ENCODE results near the gene TERT. TPM values are rescaled to one million over a fixed set of nuclear protein-coding genes. Genes with fewer than 3 reads are reported as not detected.

Gene TERT
- total RNA-seq, 2 experiments from 2014 or later, result 0.55 to 0.84 TPM

DNA sequence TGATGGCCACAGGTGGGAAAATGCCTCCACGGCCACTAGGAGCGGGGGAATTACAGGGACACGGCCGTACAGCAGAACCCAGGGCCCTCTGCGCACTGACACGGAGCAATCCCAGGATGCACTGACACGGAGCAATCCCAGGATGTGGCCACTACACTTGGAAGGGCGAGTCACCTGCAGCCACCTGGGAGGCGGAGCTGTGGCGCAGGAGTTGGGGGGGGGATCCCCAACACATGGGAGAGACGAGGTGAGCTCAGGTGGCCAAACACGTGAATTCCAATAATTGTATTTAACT lies 43.3 kb upstream of the TERT start:
- Mint-ChIP-seq H3K4me3 (no peak overlapping the region), H3K36me3 (ENCODE audit: low read depth) (peaks cover 78% of the 10 kb centered on the region), H3K27me3 (no peaks in the 10 kb centered on the region), H3K9me3 (no peaks in the 10 kb centered on the region), H3K4me1 (ENCODE audit: low read depth) (peaks cover 37% of the 10 kb centered on the region), H3K27ac (no peak overlapping the region)
- TF ChIP-seq, protein P1, sequence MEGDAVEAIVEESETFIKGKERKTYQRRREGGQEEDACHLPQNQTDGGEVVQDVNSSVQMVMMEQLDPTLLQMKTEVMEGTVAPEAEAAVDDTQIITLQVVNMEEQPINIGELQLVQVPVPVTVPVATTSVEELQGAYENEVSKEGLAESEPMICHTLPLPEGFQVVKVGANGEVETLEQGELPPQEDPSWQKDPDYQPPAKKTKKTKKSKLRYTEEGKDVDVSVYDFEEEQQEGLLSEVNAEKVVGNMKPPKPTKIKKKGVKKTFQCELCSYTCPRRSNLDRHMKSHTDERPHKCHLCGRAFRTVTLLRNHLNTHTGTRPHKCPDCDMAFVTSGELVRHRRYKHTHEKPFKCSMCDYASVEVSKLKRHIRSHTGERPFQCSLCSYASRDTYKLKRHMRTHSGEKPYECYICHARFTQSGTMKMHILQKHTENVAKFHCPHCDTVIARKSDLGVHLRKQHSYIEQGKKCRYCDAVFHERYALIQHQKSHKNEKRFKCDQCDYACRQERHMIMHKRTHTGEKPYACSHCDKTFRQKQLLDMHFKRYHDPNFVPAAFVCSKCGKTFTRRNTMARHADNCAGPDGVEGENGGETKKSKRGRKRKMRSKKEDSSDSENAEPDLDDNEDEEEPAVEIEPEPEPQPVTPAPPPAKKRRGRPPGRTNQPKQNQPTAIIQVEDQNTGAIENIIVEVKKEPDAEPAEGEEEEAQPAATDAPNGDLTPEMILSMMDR (IDR thresholded peaks at IDR 0.05), result no peak
- DNase-seq, result no peak
- Histone ChIP-seq H3K27ac (ENCODE audit: low read depth in 1 of 2, low read length in 2 of 2) (no peak overlapping the region), H3K4me1 (ENCODE audit: insufficient read depth, low read length) (peaks cover 27% of the 10 kb centered on the region), H3K27me3 (ENCODE audit: control insufficient read depth in 1 of 2, insufficient read depth in 2 of 2, low read length in 2 of 2) (no peaks in the 10 kb centered on the region), H3K9me3 (ENCODE audit: control insufficient read depth in 1 of 2, insufficient read depth in 1 of 2, low read length in 2 of 2) (no peaks in the 10 kb centered on the region), H3K4me3 (ENCODE audit: low read length) (no peak overlapping the region), H3K36me3 (ENCODE audit: insufficient read depth, low read length) (peaks cover 91% of the 10 kb centered on the region)
- intact Hi-C loops (cut with DNase I, micrococcal nuclease), result no loop called here
- ChIA-PET CTCF (no interaction called here), POLR2A (no interaction called here)
- no peak for ATAC-seq (ENCODE audit: poor library complexity)

DNA sequence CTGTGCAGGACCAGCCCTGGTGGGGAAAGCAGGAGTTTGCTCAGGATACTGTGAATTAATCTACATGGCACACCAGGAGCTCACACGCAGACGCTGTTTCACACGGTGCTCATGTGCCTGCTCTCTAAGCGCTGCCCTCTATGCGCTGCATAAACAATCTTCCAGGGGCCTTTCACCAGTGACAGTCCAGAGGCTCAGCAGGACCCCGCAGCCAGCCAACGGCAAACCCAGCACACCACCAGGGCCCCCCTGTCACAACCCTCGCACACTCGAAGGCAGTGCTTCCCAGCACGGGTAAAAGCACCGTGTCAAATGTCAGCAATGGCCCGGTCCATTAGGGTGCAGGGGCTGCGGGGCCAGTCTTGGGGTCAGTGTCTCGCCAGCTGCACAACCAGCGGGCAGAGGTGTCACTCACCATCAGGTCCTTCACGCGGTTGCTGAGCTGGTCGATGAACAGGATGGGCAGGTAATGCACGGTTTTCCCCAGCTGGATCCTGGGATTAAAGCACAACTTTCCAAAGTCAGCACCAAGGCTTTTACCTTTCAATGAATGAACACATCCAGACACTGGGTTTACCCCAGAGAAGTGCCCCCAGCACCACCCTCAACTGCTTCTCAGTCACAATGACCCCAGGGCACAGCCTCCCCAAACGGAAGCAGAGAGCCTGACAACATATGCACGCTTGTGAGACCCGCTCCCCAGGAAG lies 42.8 kb upstream of the TERT start:
- H3K27ac Mint-ChIP-seq, result no peak overlapping the region
- H3K27ac ChIP-seq (ENCODE audit: low read depth in 1 of 2, low read length in 2 of 2), result no peak overlapping the region
- H3K36me3 Mint-ChIP-seq (ENCODE audit: low read depth), result peaks cover 79% of the 10 kb centered on the region
- no peaks in the 10 kb centered on the region for H3K27me3 Mint-ChIP-seq
- ChIA-PET CTCF (no interaction called here), POLR2A (interaction anchor here (1.3 to 3.2 kb wide), 2 partner anchors 21 to 48 kb away, joined by 4 to 22 read pairs; no protein-coding TSS in a partner anchor)
- intact Hi-C loops (cut with DNase I, micrococcal nuclease), result no loop called here
- peaks cover 92% of the 10 kb centered on the region for H3K36me3 ChIP-seq (ENCODE audit: insufficient read depth, low read length)
- peaks cover 23% of the 10 kb centered on the region for H3K4me1 ChIP-seq (ENCODE audit: insufficient read depth, low read length)
- ATAC-seq (ENCODE audit: poor library complexity) (no peak), DNase-seq (no peak)
- no peak overlapping the region for H3K4me3 ChIP-seq (ENCODE audit: low read length)
- no peaks in the 10 kb centered on the region for H3K9me3 ChIP-seq (ENCODE audit: control insufficient read depth in 1 of 2, insufficient read depth in 1 of 2, low read length in 2 of 2)
- H3K27me3 ChIP-seq (ENCODE audit: control insufficient read depth in 1 of 2, insufficient read depth in 2 of 2, low read length in 2 of 2), result no peaks in the 10 kb centered on the region
- no peak overlapping the region for H3K4me3 Mint-ChIP-seq
- H3K4me1 Mint-ChIP-seq (ENCODE audit: low read depth), result peaks cover 34% of the 10 kb centered on the region
- TF ChIP-seq, protein P1 (IDR thresholded peaks at IDR 0.05), result no peak
- no peaks in the 10 kb centered on the region for H3K9me3 Mint-ChIP-seq

DNA sequence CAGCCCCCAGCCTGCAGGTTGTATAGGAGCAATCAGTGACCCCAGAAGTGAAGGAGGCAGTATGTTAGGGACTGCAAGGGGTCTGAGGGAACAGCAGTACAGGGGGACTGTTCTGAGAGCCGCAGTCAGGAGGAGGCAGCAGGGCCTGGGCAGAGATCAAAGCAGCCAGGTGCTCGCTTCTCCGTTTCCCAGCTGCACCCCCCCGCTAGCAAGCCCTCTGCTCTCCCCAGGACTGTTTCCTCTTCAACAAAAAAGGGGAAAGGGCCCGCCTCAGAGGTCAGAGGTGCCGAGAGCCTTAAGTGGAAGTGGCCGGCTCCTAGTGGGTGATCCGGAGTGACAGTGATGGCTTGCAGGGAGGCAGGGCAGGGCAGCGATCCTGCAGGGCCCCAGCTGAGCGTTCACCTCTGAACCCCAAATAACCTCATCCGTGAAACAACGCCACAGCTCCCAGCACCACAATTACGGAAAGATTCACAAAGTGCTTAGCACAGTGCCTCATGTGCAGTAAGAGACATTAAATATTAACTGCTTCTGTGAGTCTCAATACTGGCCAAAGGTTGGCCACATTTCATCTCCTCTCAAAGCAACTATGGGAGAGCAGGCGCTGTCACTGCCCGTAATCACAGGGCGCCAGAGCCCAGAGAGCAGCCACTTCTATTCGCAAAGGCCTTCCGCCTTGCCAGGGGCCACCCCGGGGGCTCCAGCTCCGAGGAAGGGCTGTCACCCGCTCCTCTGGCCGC lies 42.1 kb upstream of the TERT start:
- Histone ChIP-seq H3K9me3 (ENCODE audit: control insufficient read depth in 1 of 2, insufficient read depth in 1 of 2, low read length in 2 of 2) (no peaks in the 10 kb centered on the region), H3K27ac (ENCODE audit: low read depth in 1 of 2, low read length in 2 of 2) (no peak overlapping the region), H3K27me3 (ENCODE audit: control insufficient read depth in 1 of 2, insufficient read depth in 2 of 2, low read length in 2 of 2) (no peaks in the 10 kb centered on the region), H3K4me1 (ENCODE audit: insufficient read depth, low read length) (peaks cover 20% of the 10 kb centered on the region), H3K4me3 (ENCODE audit: low read length) (no peak overlapping the region), H3K36me3 (ENCODE audit: insufficient read depth, low read length) (peaks cover 93% of the 10 kb centered on the region)
- TF ChIP-seq, protein P1 (IDR thresholded peaks at IDR 0.05), result no peak
- Mint-ChIP-seq H3K4me1 (ENCODE audit: low read depth) (peaks cover 32% of the 10 kb centered on the region), H3K27ac (peak overlapping the region; percentile 63), H3K36me3 (ENCODE audit: low read depth) (peaks cover 86% of the 10 kb centered on the region), H3K27me3 (no peaks in the 10 kb centered on the region), H3K9me3 (no peaks in the 10 kb centered on the region), H3K4me3 (peak overlapping the region; percentile 58)
- DNase-seq, result no peak
- CTCF ChIA-PET, result no interaction called here
- POLR2A ChIA-PET, result interaction anchor here (1.3 to 3.2 kb wide), 2 partner anchors 20 to 49 kb away, joined by 4 to 22 read pairs; no protein-coding TSS in a partner anchor
- ATAC-seq (ENCODE audit: poor library complexity), result no peak
- intact Hi-C loops (cut with DNase I, micrococcal nuclease), result no loop called here

All from CD4-positive, alpha-beta T cell (primary cell).